Measurements from ENCODE around the gene ZNF451. TPM values are rescaled to one million over a fixed set of nuclear protein-coding genes. Genes with fewer than 3 reads are reported as not detected.

ZNF451 gene
- total RNA-seq, 2 donors from 2014 or later: 58.1 to 72.5 TPM

DNA sequence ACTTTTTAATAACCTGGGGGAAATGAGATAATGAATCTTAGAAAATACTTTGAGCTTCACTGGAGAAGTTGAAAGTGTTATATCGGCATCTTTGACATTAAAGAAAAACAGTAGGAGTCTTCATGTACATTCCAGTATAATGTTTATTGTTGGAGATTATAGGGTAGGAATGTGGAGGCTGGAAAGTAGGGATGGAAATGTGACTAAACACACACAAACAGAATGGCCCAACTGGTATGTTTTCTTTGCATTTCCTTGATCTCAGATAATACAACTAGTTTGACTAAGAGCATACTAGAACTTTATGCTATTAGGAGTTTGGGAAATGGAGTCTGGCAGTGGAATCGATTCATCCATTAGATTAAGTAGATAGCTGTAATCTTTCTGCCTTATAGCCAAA, 72.0 kb downstream of the ZNF451 start:
- no peak for DNase-seq
- Histone ChIP-seq H3K36me3 (ENCODE audit: control insufficient read depth, insufficient read depth, low read length) (peaks cover 43% of the 10 kb centered on the region), H3K9me3 (ENCODE audit: control insufficient read depth, low read length) (peaks cover 19% of the 10 kb centered on the region), H3K4me3 (ENCODE audit: low read length) (no peak overlapping the region), H3K27me3 (ENCODE audit: control insufficient read depth, insufficient read depth, low read length, poor library complexity, severe bottlenecking) (no peaks in the 10 kb centered on the region), H3K9ac (ENCODE audit: extremely low read depth, low read length, poor library complexity, severe bottlenecking) (no peak overlapping the region), H3K27ac (ENCODE audit: low read depth, low read length) (no peak overlapping the region), H3K4me1 (ENCODE audit: control insufficient read depth, insufficient read depth, low read length) (no peaks in the 10 kb centered on the region)
- WGBS, 2 experiments (ENCODE audit: insufficient coverage in 1 of 2, insufficient read length in 1 of 2): 94 to 97% methylated on average over 1 to 2 of the region's 2 CpGs
- no peaks in the 10 kb centered on the region for H3K27me3 Mint-ChIP-seq (ENCODE audit: insufficient read depth)
- no peaks in the 10 kb centered on the region for H3K4me1 Mint-ChIP-seq
- TF ChIP-seq, protein P1, sequence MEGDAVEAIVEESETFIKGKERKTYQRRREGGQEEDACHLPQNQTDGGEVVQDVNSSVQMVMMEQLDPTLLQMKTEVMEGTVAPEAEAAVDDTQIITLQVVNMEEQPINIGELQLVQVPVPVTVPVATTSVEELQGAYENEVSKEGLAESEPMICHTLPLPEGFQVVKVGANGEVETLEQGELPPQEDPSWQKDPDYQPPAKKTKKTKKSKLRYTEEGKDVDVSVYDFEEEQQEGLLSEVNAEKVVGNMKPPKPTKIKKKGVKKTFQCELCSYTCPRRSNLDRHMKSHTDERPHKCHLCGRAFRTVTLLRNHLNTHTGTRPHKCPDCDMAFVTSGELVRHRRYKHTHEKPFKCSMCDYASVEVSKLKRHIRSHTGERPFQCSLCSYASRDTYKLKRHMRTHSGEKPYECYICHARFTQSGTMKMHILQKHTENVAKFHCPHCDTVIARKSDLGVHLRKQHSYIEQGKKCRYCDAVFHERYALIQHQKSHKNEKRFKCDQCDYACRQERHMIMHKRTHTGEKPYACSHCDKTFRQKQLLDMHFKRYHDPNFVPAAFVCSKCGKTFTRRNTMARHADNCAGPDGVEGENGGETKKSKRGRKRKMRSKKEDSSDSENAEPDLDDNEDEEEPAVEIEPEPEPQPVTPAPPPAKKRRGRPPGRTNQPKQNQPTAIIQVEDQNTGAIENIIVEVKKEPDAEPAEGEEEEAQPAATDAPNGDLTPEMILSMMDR (conservative IDR thresholded peaks at IDR 0.05): no peak
- no peak overlapping the region for H3K27ac Mint-ChIP-seq
- peaks cover 27% of the 10 kb centered on the region for H3K36me3 Mint-ChIP-seq (ENCODE audit: low read depth)
- peaks cover 6% of the 10 kb centered on the region for H3K9me3 Mint-ChIP-seq
- no peak overlapping the region for H3K4me3 Mint-ChIP-seq

DNA sequence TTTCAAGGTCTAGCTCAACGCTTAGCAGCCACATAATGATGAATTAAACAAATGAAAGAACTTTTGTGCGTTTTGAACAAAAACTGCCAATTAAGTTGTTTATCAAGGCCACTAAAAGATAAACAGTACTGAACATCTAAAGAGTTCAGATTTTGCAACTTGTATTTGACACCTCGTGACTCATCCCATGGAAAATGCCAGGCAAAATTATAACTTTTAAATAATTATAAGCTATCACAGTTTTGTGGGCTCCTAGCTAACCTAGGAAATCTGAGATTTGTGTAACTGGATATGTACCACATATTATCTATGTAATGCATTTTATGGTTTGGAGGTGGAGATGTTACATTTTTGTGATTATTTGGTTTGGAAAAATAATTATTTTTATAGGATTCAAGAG, 72.5 kb downstream of the ZNF451 start:
- 94 to 100% methylated on average over 2 to 3 of the region's 3 CpGs for WGBS, 2 experiments (ENCODE audit: insufficient coverage in 1 of 2, insufficient read length in 1 of 2)
- DNase-seq: no peak

DNA sequence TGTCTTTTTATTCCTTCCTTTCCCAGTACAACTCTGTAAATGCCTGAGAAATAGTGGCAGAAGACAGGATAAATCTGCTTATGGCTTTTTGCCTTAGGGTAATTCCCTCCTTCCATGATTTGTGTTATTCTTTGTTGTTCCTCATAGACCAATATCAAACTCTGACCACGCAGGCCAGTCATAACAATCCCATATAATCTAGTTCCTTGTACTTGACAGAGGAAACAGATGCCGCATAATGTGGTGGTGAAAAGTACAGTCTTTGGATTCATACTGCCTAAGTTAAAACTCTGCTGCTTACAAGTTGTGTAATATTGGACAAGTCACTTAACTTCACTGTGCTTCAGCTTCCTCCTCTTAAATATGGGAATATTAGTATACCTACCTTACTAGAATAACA, 74.0 kb downstream of the ZNF451 start:
- no peaks in the 10 kb centered on the region for H3K4me1 ChIP-seq (ENCODE audit: control insufficient read depth, insufficient read depth, low read length)
- H3K9ac ChIP-seq (ENCODE audit: extremely low read depth, low read length, poor library complexity, severe bottlenecking): no peak overlapping the region

More for the DNA sequence above, 72.5 kb downstream of the ZNF451 start:
- H3K4me3 Mint-ChIP-seq: no peak overlapping the region
- no peaks in the 10 kb centered on the region for H3K27me3 ChIP-seq (ENCODE audit: control insufficient read depth, insufficient read depth, low read length, poor library complexity, severe bottlenecking)
- peaks cover 19% of the 10 kb centered on the region for H3K9me3 ChIP-seq (ENCODE audit: control insufficient read depth, low read length)
- TF ChIP-seq, protein P1 (conservative IDR thresholded peaks at IDR 0.05): no peak
- H3K9ac ChIP-seq (ENCODE audit: extremely low read depth, low read length, poor library complexity, severe bottlenecking): no peak overlapping the region
- H3K27ac ChIP-seq (ENCODE audit: low read depth, low read length): no peak overlapping the region
- H3K4me1 Mint-ChIP-seq: no peaks in the 10 kb centered on the region
- H3K9me3 Mint-ChIP-seq: peaks cover 6% of the 10 kb centered on the region
- H3K4me3 ChIP-seq (ENCODE audit: low read length): no peak overlapping the region
- peaks cover 47% of the 10 kb centered on the region for H3K36me3 ChIP-seq (ENCODE audit: control insufficient read depth, insufficient read depth, low read length)
- no peak overlapping the region for H3K27ac Mint-ChIP-seq
- H3K36me3 Mint-ChIP-seq (ENCODE audit: low read depth): peaks cover 27% of the 10 kb centered on the region
- H3K27me3 Mint-ChIP-seq (ENCODE audit: insufficient read depth): no peaks in the 10 kb centered on the region
- no peaks in the 10 kb centered on the region for H3K4me1 ChIP-seq (ENCODE audit: control insufficient read depth, insufficient read depth, low read length)

More for the DNA sequence above, 74.0 kb downstream of the ZNF451 start:
- no peak for DNase-seq
- no peak overlapping the region for H3K4me3 Mint-ChIP-seq
- no peak overlapping the region for H3K27ac Mint-ChIP-seq
- H3K27me3 Mint-ChIP-seq (ENCODE audit: insufficient read depth): no peaks in the 10 kb centered on the region
- TF ChIP-seq, protein P1 (conservative IDR thresholded peaks at IDR 0.05): no peak
- WGBS, 2 experiments (ENCODE audit: insufficient coverage in 1 of 2, insufficient read length in 1 of 2): 100% methylated on average over 2 of the region's 2 CpGs; no CpG with 5 or more reads in 1 of the 2 experiments
- Histone ChIP-seq H3K9me3 (ENCODE audit: control insufficient read depth, low read length) (peaks cover 19% of the 10 kb centered on the region), H3K27ac (ENCODE audit: low read depth, low read length) (no peak overlapping the region), H3K4me3 (ENCODE audit: low read length) (no peak overlapping the region), H3K27me3 (ENCODE audit: control insufficient read depth, insufficient read depth, low read length, poor library complexity, severe bottlenecking) (no peaks in the 10 kb centered on the region), H3K36me3 (ENCODE audit: control insufficient read depth, insufficient read depth, low read length) (peaks cover 53% of the 10 kb centered on the region)
- no peaks in the 10 kb centered on the region for H3K4me1 Mint-ChIP-seq
- H3K36me3 Mint-ChIP-seq (ENCODE audit: low read depth): peaks cover 29% of the 10 kb centered on the region
- H3K9me3 Mint-ChIP-seq: peaks cover 6% of the 10 kb centered on the region

Data from endodermal cell (in vitro differentiated cells).